Dermis blood vessel endothelial cell (primary cell): ENCODE results near the gene C12orf60. TPM values are rescaled to one million over a fixed set of nuclear protein-coding genes. Genes with fewer than 3 reads are reported as not detected.

ENCODE experiments used
- DNase-seq: peaks from one replicate; pipeline ENCODE4 v3.0.0; 2010
- total RNA-seq: library from RNA; depleted of rRNA; stranded (reverse); fragments of >200 nt; gene quantifications from 2 replicates; pipeline ENCODE4 v1.2.3, GENCODE V29; 2014

C12orf60 gene
- total RNA-seq, 1 donor from 2014 or later: 1.7 TPM

DNA sequence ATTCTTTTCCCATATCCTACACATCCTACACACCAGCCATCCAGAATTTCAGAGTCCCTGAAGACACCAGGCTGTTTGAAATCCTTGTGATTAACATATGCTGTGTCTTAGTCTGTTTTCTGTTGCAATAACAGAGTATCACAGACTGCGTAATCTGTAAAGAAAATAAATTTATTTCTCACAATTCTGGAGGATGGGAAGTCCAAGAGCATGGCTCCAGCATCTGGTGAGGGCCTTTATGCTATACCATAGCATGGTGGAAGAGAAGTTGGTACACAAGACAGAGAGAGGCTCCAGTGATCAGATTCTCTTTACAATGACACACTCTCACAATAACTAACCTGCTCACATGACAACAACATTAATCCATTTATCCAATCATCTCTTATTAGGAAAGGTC, 35.8 kb downstream of the C12orf60 start:
- no peak for DNase-seq

- no peak for DNase-seq
Observed at GRCh38 chr12:14840616-14841015, 37.1 kb downstream of the C12orf60 start.

GRCh38 chr12:14841761-14842160, 38.3 kb downstream of the C12orf60 start:
- peak; percentile 80 for DNase-seq

DNA sequence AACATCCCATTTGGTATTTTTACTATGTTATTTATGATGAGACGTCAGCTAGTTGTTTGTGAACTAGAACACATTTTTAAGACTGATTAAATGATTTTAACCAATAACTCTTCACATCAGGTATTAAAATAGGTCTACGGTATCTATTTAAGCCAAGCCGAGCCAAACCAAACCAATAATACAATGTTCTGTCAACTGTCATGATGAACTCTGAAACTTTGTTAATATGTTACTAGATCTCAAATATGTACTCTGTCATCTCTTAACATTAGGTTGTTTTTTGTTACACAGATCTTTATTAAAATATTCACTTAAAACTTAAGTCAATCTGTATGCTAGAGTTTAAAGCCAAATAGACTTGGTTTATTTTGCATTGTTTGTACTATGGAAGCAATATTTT, 38.8 kb downstream of the C12orf60 start:
- DNase-seq: no peak

GRCh38 chr12:14843425-14843887, 40.0 kb downstream of the C12orf60 start, which contains the start of gene ART4:
TSS of gene ART4 (minus strand) at chr12:14843526. CDS start at chr12:14843113, 413 bp downstream.
- DNase-seq: peak; percentile 75

GRCh38 chr12:14844401-14844800, 40.9 kb downstream of the C12orf60 start:
- no peak for DNase-seq

GRCh38 chr12:14845350-14845750, 41.9 kb downstream of the C12orf60 start:
- DNase-seq: peak; percentile 76

- DNase-seq: peak; percentile 40
Observed at GRCh38 chr12:14846042-14846587, 42.6 kb downstream of the C12orf60 start.

GRCh38 chr12:14846876-14847580, 43.6 kb downstream of the C12orf60 start:
- peak; percentile 72 for DNase-seq

DNA sequence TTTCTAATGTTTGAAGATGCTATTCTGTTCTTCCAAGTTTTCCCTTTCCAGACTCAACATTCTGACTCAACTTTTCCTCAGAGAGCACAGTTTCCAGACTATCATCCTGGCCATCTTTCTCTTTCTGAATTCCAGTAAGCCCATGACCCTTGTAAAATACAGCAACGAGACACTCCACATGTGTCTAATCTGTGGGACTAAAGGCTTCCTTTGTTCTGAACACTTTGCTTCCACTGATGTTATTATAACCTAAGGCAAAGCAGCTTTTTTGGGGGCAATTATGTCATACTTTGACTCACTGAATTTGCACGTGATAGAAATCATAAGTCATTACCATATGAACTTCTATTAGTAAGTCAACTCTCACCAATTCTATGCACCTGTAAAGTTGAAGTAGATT, 46.2 kb downstream of the C12orf60 start:
- peak; percentile 54 for DNase-seq

DNA sequence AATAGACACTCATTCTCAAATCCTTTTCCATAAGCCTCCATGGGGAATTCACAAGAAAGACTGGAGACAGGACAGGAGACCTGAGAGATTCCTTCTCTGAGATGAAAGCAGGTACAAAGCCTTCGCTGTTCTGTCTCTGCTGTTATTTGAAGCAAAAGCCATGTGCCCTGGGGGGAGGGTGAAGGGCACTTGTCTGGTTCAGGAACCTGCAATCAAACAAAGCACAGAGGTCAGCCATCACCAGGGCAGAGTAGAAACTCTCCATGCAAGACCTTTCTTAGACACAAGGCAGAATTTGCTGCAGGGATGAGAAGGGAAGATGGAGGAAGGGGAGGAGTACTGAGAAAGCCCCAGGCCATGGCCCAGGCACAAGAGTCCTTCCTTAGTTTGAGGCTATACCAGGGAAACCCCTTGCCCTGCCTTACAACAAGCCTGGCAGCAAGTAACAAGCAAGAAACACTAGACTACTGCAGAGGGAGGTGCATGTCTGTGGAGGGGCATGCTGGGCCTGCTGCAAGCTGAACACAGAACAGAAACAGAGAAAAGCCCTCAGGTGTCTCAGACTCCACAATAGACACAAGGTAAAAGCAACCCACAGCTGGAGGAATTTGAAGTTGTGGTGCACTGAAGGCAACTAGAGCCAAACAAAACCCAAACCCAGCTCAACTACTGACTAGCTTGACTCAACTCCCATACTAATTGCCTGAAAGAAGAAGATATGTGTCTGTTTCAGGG, 47.6 kb downstream of the C12orf60 start:
- DNase-seq: no peak

GRCh38 chr12:14852880-14853279, 49.4 kb downstream of the C12orf60 start:
- no peak for DNase-seq

DNA sequence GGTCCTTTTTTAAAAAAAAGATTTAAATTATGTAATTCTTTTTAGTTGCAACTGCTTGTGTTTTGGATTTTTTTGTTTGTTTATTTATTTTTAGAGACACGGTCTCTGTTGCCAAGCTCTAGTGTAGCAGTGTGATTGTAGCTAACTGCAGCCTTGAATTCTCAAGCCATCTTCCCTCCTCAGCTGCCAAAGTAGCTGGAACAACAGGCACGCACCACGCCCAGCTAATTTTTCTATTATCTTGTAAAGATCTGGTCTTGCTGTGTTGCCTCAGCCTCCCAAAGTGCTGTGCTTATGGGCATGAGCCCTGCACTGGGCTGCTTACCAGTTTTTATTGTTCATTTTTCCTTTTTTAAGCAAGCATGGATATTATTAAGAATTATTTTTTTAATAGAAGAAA, 50.5 kb downstream of the C12orf60 start:
- DNase-seq: no peak

- no peak for DNase-seq
Observed at GRCh38 chr12:14854586-14855183, 51.2 kb downstream of the C12orf60 start.

DNA sequence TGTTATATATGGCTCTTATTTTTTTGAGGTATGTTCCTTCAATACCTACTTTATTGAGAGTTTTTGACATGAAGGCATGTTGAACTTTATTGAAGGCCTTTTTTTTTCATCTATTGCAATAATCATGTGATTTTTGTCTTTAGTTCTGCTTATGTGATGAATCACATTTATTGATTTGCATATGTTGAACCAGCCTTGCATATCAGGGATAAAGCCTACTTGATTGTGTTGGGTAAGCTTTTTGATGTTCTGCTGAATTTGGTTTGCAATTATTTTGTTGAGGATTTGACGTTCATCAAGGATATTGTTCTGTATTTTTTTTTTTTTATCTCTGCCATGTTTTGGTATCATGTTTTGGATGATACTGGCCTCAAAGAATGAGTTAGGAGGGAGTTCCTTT, 55.0 kb downstream of the C12orf60 start:
- DNase-seq: no peak

GRCh38 chr12:14860490-14860889, 57.0 kb downstream of the C12orf60 start:
- DNase-seq: no peak

DNA sequence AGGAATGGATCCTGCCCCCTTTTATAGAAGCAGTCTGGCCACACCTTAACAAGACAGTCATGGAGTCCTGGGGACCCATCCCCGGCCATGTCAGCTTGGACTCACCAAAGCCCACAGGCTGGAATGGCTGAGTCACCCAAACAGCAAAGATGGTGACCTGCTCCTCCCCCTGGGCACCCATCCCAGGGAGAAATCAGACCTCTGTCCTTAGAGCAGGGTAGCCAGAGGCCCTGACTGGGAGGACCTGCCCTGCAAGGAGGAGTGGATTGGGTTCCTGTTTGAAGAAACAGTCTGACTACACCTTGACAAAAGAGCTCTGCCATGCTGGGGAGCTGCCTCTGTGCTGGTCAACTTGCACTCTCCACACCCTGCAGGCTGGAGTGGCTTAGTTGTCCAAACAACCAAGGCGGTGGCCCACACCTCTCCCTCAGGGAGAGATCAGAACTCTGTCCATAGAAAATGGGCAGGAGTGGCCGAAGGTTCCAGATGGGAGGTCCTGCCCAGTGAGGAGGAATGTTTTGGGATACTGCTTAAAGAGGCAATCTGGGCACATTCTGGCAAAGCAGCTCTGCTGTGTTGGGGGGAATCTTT, 65.5 kb downstream of the C12orf60 start:
- DNase-seq: no peak

GRCh38 chr12:14871247-14871646, 67.8 kb downstream of the C12orf60 start:
- no peak for DNase-seq

DNA sequence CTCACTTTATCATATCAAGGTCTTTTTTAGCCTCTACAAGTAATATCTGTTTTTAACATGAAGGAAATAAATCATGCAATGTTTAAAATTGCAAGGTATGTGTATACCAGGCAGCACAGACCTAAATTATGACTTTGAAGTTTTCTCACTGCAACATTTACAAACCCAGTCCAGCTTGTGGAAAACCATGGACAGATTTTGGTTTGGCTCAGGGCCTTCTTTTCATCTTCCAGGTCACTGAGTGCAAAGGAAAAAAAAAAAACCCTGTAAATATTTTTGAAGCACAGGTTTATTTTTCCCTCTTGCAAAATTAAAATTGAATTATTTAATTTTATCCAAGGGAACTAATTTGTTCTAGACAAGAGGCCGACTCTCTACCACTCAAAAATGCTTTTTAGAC, 68.4 kb downstream of the C12orf60 start:
- DNase-seq: no peak

GRCh38 chr12:14873440-14874185, 70.1 kb downstream of the C12orf60 start:
- no peak for DNase-seq
